C4-2B (cell line): ENCODE results near the gene SLC9A5.

Experiments
- H3K27ac ChIP-seq: fragments of 450-650 bp; 2 replicates; pipeline ENCODE4 v1.5.1; 2017
- ZFX ChIP-seq: fragments of 450-650 bp; IDR thresholded peaks from 2 replicates; pipeline ENCODE4 v1.6.1; 2017
- TF ChIP-seq, protein P1 (sequence below): fragments of 450-650 bp; conservative IDR thresholded peaks from 2 replicates; pipeline ENCODE4 v1.5.1; 2017; ENCODE audit warnings: mild to moderate bottlenecking

Gene SLC9A5

DNA sequence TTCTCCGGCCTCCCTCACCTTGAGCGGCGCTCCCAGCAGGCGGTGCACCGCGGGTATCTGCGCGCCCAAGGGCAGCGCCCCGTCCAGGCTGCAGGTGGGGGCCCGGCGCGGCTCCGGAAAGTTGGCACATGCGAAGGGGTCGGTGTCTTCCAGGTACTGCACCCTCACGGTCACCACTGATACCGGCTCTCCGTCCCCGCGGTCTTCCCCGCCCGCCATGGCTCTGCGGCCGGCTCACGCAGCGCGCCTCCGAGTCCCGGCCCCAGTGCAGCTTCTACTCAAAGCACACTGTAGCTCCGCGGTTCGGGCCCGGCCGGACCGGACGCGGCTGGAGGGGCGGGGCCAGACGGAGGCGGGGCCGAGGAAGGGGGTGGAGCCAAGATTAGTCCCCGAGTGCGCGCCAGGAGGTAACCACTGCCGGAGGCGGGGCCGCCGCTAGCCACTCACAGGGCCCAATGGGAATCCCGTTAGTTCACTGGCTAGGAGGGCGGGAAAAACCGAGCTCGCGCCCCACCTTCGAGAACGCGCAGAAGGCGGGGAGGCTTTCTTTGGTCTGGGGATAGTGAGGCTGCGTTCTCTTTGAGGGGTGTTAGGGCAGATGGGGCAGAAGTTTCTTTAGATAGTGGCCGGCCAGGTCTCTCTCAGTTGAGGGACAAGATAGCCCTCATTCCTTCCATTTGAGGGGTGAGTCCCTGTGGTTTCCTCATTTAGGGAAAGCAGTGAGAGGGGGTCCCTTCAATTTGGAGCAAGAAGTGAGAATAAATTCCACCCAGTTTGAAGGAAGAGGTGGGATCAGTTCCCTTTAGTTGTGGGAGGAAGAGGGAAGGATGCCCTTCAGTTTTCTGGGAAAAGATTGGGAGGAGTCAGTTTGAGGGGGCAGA, 1.3 kb upstream of the SLC9A5 start, which contains the start of gene FHOD1:
FHOD1 (minus strand) TSS at position 290 of the 881 bp plus-strand sequence; CDS start at position 219, 71 bp downstream.
- TF ChIP-seq, protein P1, sequence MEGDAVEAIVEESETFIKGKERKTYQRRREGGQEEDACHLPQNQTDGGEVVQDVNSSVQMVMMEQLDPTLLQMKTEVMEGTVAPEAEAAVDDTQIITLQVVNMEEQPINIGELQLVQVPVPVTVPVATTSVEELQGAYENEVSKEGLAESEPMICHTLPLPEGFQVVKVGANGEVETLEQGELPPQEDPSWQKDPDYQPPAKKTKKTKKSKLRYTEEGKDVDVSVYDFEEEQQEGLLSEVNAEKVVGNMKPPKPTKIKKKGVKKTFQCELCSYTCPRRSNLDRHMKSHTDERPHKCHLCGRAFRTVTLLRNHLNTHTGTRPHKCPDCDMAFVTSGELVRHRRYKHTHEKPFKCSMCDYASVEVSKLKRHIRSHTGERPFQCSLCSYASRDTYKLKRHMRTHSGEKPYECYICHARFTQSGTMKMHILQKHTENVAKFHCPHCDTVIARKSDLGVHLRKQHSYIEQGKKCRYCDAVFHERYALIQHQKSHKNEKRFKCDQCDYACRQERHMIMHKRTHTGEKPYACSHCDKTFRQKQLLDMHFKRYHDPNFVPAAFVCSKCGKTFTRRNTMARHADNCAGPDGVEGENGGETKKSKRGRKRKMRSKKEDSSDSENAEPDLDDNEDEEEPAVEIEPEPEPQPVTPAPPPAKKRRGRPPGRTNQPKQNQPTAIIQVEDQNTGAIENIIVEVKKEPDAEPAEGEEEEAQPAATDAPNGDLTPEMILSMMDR = no peak
- TF ChIP-seq ZFX = peak; percentile 37; the same call in 1 of the 2 replicates
- peak within 1 kb of the TSS; percentile 93 for H3K27ac ChIP-seq

DNA sequence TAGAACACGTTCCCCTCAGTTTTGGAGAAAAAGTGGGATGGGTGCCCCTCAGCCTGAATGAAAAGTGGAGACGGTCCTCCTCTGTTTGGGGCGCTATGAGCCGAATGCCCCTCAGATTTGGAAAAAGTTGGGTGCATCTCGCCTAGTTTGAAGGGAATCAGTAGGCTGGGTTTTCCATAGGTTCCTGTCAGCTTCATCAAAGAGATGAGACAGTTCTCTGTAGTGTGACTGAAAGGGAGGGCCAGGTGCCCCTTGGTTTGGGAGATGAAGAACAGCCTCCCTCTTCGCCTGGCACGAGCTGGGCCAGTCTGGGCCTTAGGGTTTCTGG, 742 bp upstream of the SLC9A5 start:
- peak overlapping the region; percentile 93 for H3K27ac ChIP-seq
- no peak for TF ChIP-seq ZFX
- TF ChIP-seq, protein P1 = no peak

DNA sequence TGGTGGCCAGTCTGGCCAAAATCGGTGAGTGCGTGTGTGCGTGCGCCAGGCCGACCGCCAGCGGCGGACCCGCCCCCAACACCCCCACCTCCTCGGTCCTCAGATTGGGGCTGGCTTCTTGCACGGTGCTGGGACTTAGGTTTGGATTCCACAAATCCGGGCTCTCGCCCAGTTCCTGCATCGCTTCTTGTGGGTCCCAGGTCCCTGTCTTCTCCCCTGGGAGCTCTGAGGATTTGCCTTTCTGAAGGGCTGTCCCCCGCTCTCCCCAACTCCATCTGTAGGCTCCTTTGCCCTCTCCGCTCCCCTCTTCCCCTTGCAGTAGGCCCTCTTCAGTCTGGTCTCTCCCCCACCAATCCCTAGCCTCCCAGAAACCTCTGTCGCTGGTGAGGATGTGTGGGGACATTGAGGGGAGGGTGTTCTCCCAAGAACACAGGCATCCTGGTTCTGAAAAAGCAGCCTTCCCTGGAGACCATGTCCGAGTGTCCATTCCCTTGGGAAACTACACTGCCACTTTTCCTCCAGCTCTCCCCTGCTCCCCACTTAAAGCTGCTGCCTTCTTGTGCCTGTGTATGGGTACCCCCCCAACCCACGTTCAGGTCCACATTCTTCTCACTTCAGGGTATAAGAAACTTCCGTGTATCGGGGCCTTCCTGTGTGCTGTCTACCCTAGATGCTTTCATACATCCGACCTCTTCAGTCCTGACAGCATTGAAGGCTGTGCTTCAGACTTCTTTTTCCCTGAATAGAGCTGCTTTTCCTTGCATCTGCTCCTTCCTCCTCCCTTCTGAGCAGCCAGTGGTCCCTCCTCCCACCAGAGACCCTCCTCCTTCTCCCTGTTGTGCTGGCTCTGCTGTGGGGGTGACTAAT, 632 bp downstream of the SLC9A5 start:
- TF ChIP-seq ZFX = no peak
- TF ChIP-seq, protein P1 = no peak
- H3K27ac ChIP-seq = peak overlapping the region; percentile 93

DNA sequence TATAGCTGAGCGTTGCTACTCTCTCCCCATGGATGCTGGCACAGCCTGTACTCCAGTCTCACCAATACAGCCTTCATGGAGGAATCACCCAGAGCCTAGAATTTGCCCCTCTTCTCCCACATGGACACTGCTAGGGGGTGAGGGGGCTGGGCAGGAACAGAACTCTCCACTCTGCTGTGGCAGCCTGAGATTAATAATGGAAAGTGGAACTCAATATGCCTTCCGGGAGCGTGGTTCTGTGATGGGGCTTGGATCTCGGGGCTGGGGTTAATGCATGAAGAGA, 1.2 kb downstream of the SLC9A5 start:
- TF ChIP-seq ZFX = no peak
- TF ChIP-seq, protein P1 = no peak
- no peak overlapping the region for H3K27ac ChIP-seq

DNA sequence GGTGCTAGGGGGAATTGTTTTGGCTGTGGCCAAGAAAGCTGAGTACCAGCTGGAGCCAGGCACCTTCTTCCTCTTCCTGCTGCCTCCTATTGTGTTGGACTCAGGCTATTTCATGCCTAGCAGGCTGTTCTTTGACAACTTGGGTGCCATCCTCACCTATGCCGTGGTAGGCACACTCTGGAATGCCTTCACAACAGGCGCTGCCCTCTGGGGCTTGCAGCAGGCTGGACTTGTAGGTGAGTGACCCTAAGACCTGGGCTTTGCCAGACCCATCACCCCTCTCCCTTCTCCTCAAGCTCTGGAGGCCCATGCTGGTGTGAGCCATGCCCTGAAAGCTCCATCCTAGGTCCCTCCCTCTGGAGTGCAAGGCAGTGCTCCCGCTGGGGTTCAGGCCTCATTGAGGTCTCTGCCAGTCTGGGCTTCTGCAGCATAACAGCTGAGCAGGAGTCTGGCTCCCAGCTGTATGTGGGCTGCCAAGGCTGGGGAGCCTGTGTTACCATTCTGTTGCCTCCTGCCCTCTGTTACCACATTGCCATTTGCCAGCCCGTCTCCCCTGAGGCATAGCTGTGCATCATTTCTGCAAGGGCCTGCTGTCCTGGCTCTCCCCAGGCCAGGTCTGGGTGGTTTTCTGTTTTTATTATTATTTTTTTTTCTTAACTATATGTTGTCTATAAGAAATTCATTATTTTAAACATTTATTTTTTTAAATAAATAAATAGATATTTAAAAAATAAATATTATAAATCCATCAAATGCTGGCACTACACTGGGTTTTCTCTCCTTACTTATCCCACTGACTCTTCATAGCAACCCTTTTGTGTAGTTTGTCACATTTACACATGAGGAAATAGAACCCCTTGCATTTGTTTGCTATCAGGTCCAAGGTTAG, 4.1 kb downstream of the SLC9A5 start:
- H3K27ac ChIP-seq = no peak overlapping the region
- no peak for TF ChIP-seq ZFX
- TF ChIP-seq, protein P1 = no peak

DNA sequence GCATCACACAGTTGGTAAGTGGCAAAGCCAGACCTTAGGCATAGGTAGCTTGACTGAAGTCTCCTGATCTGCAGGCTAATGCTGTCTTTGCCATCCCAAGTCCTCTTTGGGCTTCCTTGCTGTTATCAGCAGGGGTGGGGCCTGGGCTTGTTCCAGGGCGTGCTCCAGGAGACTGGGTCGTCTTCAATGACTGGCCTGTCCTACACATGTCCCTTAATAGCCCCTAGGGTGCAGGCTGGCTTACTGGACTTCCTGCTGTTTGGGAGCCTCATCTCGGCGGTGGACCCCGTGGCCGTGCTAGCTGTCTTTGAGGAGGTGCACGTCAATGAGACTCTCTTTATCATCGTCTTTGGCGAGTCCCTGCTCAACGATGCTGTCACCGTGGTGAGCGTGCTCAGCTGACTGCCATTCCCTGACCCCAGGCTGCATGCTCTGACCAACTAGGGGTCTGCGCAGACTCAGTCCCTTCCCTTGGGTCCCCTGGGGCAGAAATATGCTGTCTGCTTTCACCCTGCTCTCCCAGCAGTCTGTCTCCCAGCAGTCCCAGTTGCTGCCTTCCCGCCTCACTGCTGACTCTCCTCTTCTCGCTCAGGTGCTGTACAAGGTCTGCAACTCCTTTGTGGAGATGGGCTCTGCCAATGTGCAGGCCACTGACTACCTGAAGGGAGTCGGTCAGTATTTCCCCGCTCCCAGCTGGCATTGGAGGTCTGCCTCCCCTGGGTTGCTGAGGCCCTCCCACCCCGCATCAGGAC, 6.2 kb downstream of the SLC9A5 start:
- TF ChIP-seq ZFX = no peak
- TF ChIP-seq, protein P1 = no peak
- H3K27ac ChIP-seq = no peak overlapping the region
